HepG2 (cell line): ENCODE measurements around the gene ZFP36. TPM values are rescaled to one million over a fixed set of nuclear protein-coding genes. Genes with fewer than 3 reads are reported as not detected.

Experiments
- CEBPG ChIP-seq: IDR thresholded peaks from 2 replicates; pipeline ENCODE4 v1.6.1; 2016
- EP300 ChIP-seq, 3 experiments: sonication (generic) in 1 of 3; formaldehyde crosslinking in 1 of 3; IDR thresholded peaks; 2 replicates each; pipeline versions ENCODE4 v1.5.1 to v1.6.1; 2011 to 2020; ENCODE audit warnings: low read depth in 2 of 3, low read length in 2 of 3, borderline replicate concordance in 1 of 3, improper control_type of control experiment in 1 of 3, mild to moderate bottlenecking in 1 of 3, missing genetic modification reagents in 1 of 3, moderate library complexity in 1 of 3
- KDM1A ChIP-seq: IDR thresholded peaks from 2 replicates; pipeline ENCODE4 v1.6.1; 2016; ENCODE audit warnings: missing compliant biosample characterization
- KDM6A ChIP-seq: IDR thresholded peaks from 2 replicates; pipeline ENCODE4 v1.6.1; 2016; ENCODE audit warnings: low read depth
- MAFG ChIP-seq: sonication (generic); formaldehyde crosslinking; IDR thresholded peaks from 2 replicates; pipeline ENCODE4 v1.5.1; 2020; ENCODE audit warnings: mild to moderate bottlenecking, missing genetic modification reagents
- NR2C2 ChIP-seq: sonication (generic); formaldehyde crosslinking; IDR thresholded peaks from 2 replicates; pipeline ENCODE4 v1.4.0; 2020; ENCODE audit warnings: missing genetic modification reagents, mild to moderate bottlenecking, moderate library complexity, borderline replicate concordance
- POLR2AphosphoS2 ChIP-seq: IDR thresholded peaks from 2 replicates; pipeline ENCODE4 v1.6.1; 2011; ENCODE audit warnings: low read depth, low read length, improper control_type of control experiment
- SIN3B ChIP-seq: fragments of 150-350 bp; IDR thresholded peaks from 2 replicates; pipeline ENCODE4 v1.6.1; 2014; ENCODE audit warnings: low read length
- TAF1 ChIP-seq: sonication (generic); formaldehyde crosslinking; IDR thresholded peaks from 2 replicates; pipeline ENCODE4 v1.4.0; 2020; ENCODE audit warnings: missing genetic modification reagents
- TBL1XR1 ChIP-seq: fragments of 150-350 bp; IDR thresholded peaks from 2 replicates; pipeline ENCODE4 v1.6.1; 2014; ENCODE audit warnings: borderline replicate concordance, low read length; ENCODE audit not compliant: partially characterized antibody
- ZNF530 ChIP-seq: sonication (generic); formaldehyde crosslinking; IDR thresholded peaks from 2 replicates; pipeline ENCODE4 v1.5.0; 2020; ENCODE audit warnings: low read depth, mild to moderate bottlenecking, missing genetic modification reagents
- ZNF572 ChIP-seq: sonication (generic); formaldehyde crosslinking; IDR thresholded peaks from 2 replicates; pipeline ENCODE4 v1.5.1; 2020; ENCODE audit warnings: mild to moderate bottlenecking, missing genetic modification reagents
- ZNF788 ChIP-seq: sonication (generic); formaldehyde crosslinking; IDR thresholded peaks from 2 replicates; pipeline ENCODE4 v1.5.0; 2020; ENCODE audit warnings: mild to moderate bottlenecking, missing genetic modification reagents, borderline replicate concordance
- ZSCAN31 ChIP-seq: sonication (generic); formaldehyde crosslinking; IDR thresholded peaks from 2 replicates; pipeline ENCODE4 v1.5.0; 2020; ENCODE audit warnings: low read depth, mild to moderate bottlenecking, missing genetic modification reagents
- polyA plus RNA-seq, 8 experiments: library from polyadenylated mRNA; depleted of rRNA in 3 of 8; stranded (reverse) in 7 of 8; unstranded in 1 of 8; fragments of >200 nt; fragmentation: Illumina TruSeq in 4 of 8; extraction: Trizol in 4 of 8; gene quantifications; 2 replicates each; pipeline versions ENCODE4 v1.2.1 to v1.2.3, GENCODE V29; 2011 to 2016; ENCODE audit warnings: low read depth in 4 of 8, missing spikeins in 1 of 8, mixed read lengths in 1 of 8; ENCODE audit not compliant: insufficient read depth in 1 of 8
- total RNA-seq, 5 experiments: library from RNA; depleted of rRNA; stranded (reverse); fragments of >200 nt; fragmentation: Illumina TruSeq; extraction: Trizol; gene quantifications; 2 replicates each; pipeline ENCODE4 v1.2.3, GENCODE V29; 2016; ENCODE audit warnings: low read depth in 1 of 5
- TF ChIP-seq, protein P1 (sequence below): sonication (generic); formaldehyde crosslinking; IDR thresholded peaks from 2 replicates; pipeline ENCODE4 v1.5.0; 2020; ENCODE audit warnings: mild to moderate bottlenecking, missing genetic modification reagents
- TF ChIP-seq, protein P2 (sequence below): sonication (generic); formaldehyde crosslinking; IDR thresholded peaks from 2 replicates; pipeline ENCODE4 v1.5.0; 2020; ENCODE audit warnings: missing genetic modification reagents
- TF ChIP-seq, protein P3 (sequence below): sonication (generic); formaldehyde crosslinking; IDR thresholded peaks from 2 replicates; pipeline ENCODE4 v1.4.0; 2020; ENCODE audit warnings: mild to moderate bottlenecking, low read depth, missing genetic modification reagents
- TF ChIP-seq, protein P4 (sequence below): fragments of 450-650 bp; IDR thresholded peaks from 2 replicates; pipeline ENCODE4 v1.6.1; 2016
- TF ChIP-seq, protein P5 (sequence below): sonication (generic); formaldehyde crosslinking; IDR thresholded peaks from 2 replicates; pipeline ENCODE4 v1.8.0; 2022; ENCODE audit warnings: missing genetic modification reagents, mild to moderate bottlenecking, borderline replicate concordance
- TF ChIP-seq, protein P6 (sequence below): sonication (generic); formaldehyde crosslinking; IDR thresholded peaks from 2 replicates; pipeline ENCODE4 v1.4.0; 2020; ENCODE audit warnings: missing genetic modification reagents
- TF ChIP-seq, protein P7 (sequence below): IDR thresholded peaks from 2 replicates; pipeline ENCODE4 v1.6.1; 2016; ENCODE audit warnings: control low read depth

ZFP36 gene
- total and polyA plus RNA-seq, 2 of the 13 experiments (the other 11 are each of a cell fraction or from before 2014, with no cell fraction given) = 1.4 to 1.7 TPM

DNA sequence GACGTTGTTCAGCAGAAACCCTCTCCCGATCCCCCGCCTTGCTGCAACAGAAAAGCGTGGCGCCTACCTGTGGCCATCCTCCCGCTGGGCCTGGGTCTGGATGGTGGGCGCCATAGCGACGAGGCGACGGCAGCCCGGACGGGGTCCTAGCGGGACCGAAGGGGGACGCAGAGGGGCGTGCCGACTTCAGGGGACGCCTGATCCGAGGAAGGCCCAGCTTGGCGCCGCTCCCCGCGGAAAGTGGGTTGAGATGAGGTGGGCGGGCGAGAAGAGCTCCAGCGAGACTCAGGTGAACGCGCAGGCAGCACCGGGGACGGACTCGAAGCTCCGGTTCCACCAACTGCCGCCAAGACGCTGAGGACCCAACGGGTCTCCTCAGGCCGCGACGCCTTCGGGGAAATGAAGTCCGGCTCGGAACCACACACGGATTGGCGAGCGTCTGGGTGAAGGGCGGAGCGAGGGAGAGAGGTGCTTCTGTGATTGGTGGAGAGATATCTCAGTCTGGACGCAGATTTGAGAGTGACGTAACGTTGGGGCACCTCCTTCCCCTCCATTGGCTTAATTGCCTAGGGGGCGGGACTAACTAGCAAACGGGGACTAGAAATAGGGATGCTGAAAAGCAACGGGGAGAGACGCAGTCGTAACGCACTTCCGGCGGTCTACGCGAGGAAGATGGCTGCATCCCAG lies 15.8 kb upstream of the ZFP36 start, which contains the start of the genes MED29 and PAF1 (continued):
- TF ChIP-seq, protein P1, sequence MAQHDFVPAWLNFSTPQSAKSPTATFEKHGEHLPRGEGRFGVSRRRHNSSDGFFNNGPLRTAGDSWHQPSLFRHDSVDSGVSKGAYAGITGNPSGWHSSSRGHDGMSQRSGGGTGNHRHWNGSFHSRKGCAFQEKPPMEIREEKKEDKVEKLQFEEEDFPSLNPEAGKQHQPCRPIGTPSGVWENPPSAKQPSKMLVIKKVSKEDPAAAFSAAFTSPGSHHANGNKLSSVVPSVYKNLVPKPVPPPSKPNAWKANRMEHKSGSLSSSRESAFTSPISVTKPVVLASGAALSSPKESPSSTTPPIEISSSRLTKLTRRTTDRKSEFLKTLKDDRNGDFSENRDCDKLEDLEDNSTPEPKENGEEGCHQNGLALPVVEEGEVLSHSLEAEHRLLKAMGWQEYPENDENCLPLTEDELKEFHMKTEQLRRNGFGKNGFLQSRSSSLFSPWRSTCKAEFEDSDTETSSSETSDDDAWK (CRISPR knock-in tag) = no peak
- TF ChIP-seq TBL1XR1 (no peak), ZSCAN31 (peak; percentile 83), TAF1 (CRISPR knock-in tag) (peak; percentile 98; the same call in 1 of the 2 replicates), CEBPG (peak; percentile 74), ZNF530 (CRISPR knock-in tag) (no peak), KDM1A (CRISPR knock-in tag) (peak; percentile 11; the same call in 1 of the 2 replicates), ZNF572 (peak; percentile 66; the same call in 1 of the 2 replicates), POLR2AphosphoS2 (no peak; the same call in 1 of the 2 replicates), MAFG (CRISPR knock-in tag) (no peak), SIN3B (no peak), EP300 (IDR thresholded peaks at IDR 0.05; ENCODE audit: low read depth in 2 of 2, low read length in 2 of 2) (no peak), EP300 (CRISPR knock-in tag; IDR thresholded peaks at IDR 0.05; ENCODE audit: borderline replicate concordance) (no peak), ZNF788 (peak; percentile 93), KDM6A (CRISPR knock-in tag) (no peak), NR2C2 (CRISPR knock-in tag) (peak; percentile 73)
- TF ChIP-seq, protein P2, sequence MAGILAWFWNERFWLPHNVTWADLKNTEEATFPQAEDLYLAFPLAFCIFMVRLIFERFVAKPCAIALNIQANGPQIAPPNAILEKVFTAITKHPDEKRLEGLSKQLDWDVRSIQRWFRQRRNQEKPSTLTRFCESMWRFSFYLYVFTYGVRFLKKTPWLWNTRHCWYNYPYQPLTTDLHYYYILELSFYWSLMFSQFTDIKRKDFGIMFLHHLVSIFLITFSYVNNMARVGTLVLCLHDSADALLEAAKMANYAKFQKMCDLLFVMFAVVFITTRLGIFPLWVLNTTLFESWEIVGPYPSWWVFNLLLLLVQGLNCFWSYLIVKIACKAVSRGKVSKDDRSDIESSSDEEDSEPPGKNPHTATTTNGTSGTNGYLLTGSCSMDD (CRISPR knock-in tag) = no peak
- TF ChIP-seq, protein P3, sequence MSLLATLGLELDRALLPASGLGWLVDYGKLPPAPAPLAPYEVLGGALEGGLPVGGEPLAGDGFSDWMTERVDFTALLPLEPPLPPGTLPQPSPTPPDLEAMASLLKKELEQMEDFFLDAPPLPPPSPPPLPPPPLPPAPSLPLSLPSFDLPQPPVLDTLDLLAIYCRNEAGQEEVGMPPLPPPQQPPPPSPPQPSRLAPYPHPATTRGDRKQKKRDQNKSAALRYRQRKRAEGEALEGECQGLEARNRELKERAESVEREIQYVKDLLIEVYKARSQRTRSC (CRISPR knock-in tag) = no peak
- TF ChIP-seq, protein P4, sequence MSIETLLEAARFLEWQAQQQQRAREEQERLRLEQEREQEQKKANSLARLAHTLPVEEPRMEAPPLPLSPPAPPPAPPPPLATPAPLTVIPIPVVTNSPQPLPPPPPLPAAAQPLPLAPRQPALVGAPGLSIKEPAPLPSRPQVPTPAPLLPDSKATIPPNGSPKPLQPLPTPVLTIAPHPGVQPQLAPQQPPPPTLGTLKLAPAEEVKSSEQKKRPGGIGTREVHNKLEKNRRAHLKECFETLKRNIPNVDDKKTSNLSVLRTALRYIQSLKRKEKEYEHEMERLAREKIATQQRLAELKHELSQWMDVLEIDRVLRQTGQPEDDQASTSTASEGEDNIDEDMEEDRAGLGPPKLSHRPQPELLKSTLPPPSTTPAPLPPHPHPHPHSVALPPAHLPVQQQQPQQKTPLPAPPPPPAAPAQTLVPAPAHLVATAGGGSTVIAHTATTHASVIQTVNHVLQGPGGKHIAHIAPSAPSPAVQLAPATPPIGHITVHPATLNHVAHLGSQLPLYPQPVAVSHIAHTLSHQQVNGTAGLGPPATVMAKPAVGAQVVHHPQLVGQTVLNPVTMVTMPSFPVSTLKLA = no peak
- TF ChIP-seq, protein P5, sequence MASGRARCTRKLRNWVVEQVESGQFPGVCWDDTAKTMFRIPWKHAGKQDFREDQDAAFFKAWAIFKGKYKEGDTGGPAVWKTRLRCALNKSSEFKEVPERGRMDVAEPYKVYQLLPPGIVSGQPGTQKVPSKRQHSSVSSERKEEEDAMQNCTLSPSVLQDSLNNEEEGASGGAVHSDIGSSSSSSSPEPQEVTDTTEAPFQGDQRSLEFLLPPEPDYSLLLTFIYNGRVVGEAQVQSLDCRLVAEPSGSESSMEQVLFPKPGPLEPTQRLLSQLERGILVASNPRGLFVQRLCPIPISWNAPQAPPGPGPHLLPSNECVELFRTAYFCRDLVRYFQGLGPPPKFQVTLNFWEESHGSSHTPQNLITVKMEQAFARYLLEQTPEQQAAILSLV (CRISPR knock-in tag) = no peak
- TF ChIP-seq, protein P6, sequence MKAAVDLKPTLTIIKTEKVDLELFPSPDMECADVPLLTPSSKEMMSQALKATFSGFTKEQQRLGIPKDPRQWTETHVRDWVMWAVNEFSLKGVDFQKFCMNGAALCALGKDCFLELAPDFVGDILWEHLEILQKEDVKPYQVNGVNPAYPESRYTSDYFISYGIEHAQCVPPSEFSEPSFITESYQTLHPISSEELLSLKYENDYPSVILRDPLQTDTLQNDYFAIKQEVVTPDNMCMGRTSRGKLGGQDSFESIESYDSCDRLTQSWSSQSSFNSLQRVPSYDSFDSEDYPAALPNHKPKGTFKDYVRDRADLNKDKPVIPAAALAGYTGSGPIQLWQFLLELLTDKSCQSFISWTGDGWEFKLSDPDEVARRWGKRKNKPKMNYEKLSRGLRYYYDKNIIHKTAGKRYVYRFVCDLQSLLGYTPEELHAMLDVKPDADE (CRISPR knock-in tag) = peak; percentile 61; the same call in 1 of the 2 replicates
- TF ChIP-seq, protein P7, sequence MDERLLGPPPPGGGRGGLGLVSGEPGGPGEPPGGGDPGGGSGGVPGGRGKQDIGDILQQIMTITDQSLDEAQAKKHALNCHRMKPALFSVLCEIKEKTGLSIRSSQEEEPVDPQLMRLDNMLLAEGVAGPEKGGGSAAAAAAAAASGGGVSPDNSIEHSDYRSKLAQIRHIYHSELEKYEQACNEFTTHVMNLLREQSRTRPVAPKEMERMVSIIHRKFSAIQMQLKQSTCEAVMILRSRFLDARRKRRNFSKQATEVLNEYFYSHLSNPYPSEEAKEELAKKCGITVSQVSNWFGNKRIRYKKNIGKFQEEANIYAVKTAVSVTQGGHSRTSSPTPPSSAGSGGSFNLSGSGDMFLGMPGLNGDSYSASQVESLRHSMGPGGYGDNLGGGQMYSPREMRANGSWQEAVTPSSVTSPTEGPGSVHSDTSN = peak; percentile 86
